Measurements from ENCODE around the gene NFIC. TPM values are rescaled to one million over a fixed set of nuclear protein-coding genes. Genes with fewer than 3 reads are reported as not detected.

Gene NFIC
- total RNA-seq, 1 experiment from 2014 or later, result 0.82 TPM

GRCh38 chr19:3463714-3464586, 97.6 kb downstream of the NFIC start:
- no peak overlapping the region for H3K4me3 ChIP-seq (ENCODE audit: low read length)
- no peaks in the 10 kb centered on the region for H3K4me1 ChIP-seq (ENCODE audit: low read length)
- H3K9me2 ChIP-seq (replicated peaks; ENCODE audit: insufficient read depth, low read length), result no peaks in the 10 kb centered on the region
- no peak overlapping the region for H2AFZ ChIP-seq (ENCODE audit: low read length)
- H3K27ac ChIP-seq (ENCODE audit: low read length), result no peak overlapping the region
- DNase-seq, result no peak
- H3K9me3 ChIP-seq (ENCODE audit: low read length), result 0 out of 2 replicates have a peak, but pooled peaks cover 2% of the 10 kb centered on the region
- H3K79me2 ChIP-seq (ENCODE audit: low read length), result no peaks in the 10 kb centered on the region
- H3K36me3 ChIP-seq (ENCODE audit: insufficient read depth, low read length), result no peaks in the 10 kb centered on the region
- no peaks in the 10 kb centered on the region for H3K27me3 ChIP-seq (ENCODE audit: low read length)
- H4K20me1 ChIP-seq (ENCODE audit: insufficient read depth, low read depth, low read length), result no peaks in the 10 kb centered on the region
- H3K9ac ChIP-seq (ENCODE audit: low read length), result no peak overlapping the region
- no peak overlapping the region for H3K4me2 ChIP-seq (ENCODE audit: low read depth, low read length, poor library complexity, severe bottlenecking)

- Histone ChIP-seq H2AFZ (ENCODE audit: low read length) (no peak overlapping the region), H3K36me3 (ENCODE audit: insufficient read depth, low read length) (no peaks in the 10 kb centered on the region), H4K20me1 (ENCODE audit: insufficient read depth, low read depth, low read length) (no peaks in the 10 kb centered on the region), H3K4me2 (ENCODE audit: low read depth, low read length, poor library complexity, severe bottlenecking) (no peak overlapping the region), H3K27me3 (ENCODE audit: low read length) (no peaks in the 10 kb centered on the region), H3K4me1 (ENCODE audit: low read length) (peaks cover 5% of the 10 kb centered on the region), H3K9ac (ENCODE audit: low read length) (no peak overlapping the region), H3K9me3 (ENCODE audit: low read length) (0 out of 2 replicates have a peak, but pooled peaks cover 2% of the 10 kb centered on the region), H3K9me2 (replicated peaks; ENCODE audit: insufficient read depth, low read length) (no peaks in the 10 kb centered on the region), H3K79me2 (ENCODE audit: low read length) (no peaks in the 10 kb centered on the region), H3K4me3 (ENCODE audit: low read length) (no peak overlapping the region), H3K27ac (ENCODE audit: low read length) (no peak overlapping the region)
- no peak for DNase-seq
Measured at GRCh38 chr19:3464587-3465235, 98.3 kb downstream of the NFIC start.

GRCh38 chr19:3465552-3465951, 99.2 kb downstream of the NFIC start:
- DNase-seq, result no peak
- no peak overlapping the region for H3K27ac ChIP-seq (ENCODE audit: low read length)

GRCh38 chr19:3466635-3467034, 100.3 kb downstream of the NFIC start:
- Histone ChIP-seq H3K4me1 (ENCODE audit: low read length) (peaks cover 19% of the 10 kb centered on the region), H3K4me3 (ENCODE audit: low read length) (no peak overlapping the region), H3K4me2 (ENCODE audit: low read depth, low read length, poor library complexity, severe bottlenecking) (no peak overlapping the region), H2AFZ (ENCODE audit: low read length) (no peak overlapping the region), H3K79me2 (ENCODE audit: low read length) (no peaks in the 10 kb centered on the region), H3K27ac (ENCODE audit: low read length) (no peak overlapping the region), H3K27me3 (ENCODE audit: low read length) (no peaks in the 10 kb centered on the region), H3K36me3 (ENCODE audit: insufficient read depth, low read length) (no peaks in the 10 kb centered on the region), H3K9ac (ENCODE audit: low read length) (no peak overlapping the region), H4K20me1 (ENCODE audit: insufficient read depth, low read depth, low read length) (no peaks in the 10 kb centered on the region), H3K9me2 (replicated peaks; ENCODE audit: insufficient read depth, low read length) (no peaks in the 10 kb centered on the region), H3K9me3 (ENCODE audit: low read length) (0 out of 2 replicates have a peak, but pooled peaks cover 2% of the 10 kb centered on the region)
- no peak for DNase-seq

More at GRCh38 chr19:3465552-3465951, 99.2 kb downstream of the NFIC start:
- no peaks in the 10 kb centered on the region for H4K20me1 ChIP-seq (ENCODE audit: insufficient read depth, low read depth, low read length)
- no peaks in the 10 kb centered on the region for H3K36me3 ChIP-seq (ENCODE audit: insufficient read depth, low read length)
- no peaks in the 10 kb centered on the region for H3K79me2 ChIP-seq (ENCODE audit: low read length)
- H3K27me3 ChIP-seq (ENCODE audit: low read length), result no peaks in the 10 kb centered on the region
- no peak overlapping the region for H3K4me3 ChIP-seq (ENCODE audit: low read length)
- H2AFZ ChIP-seq (ENCODE audit: low read length), result no peak overlapping the region
- no peaks in the 10 kb centered on the region for H3K9me2 ChIP-seq (replicated peaks; ENCODE audit: insufficient read depth, low read length)
- H3K9ac ChIP-seq (ENCODE audit: low read length), result no peak overlapping the region
- no peak overlapping the region for H3K4me2 ChIP-seq (ENCODE audit: low read depth, low read length, poor library complexity, severe bottlenecking)
- 0 out of 2 replicates have a peak, but pooled peaks cover 2% of the 10 kb centered on the region for H3K9me3 ChIP-seq (ENCODE audit: low read length)
- peaks cover 14% of the 10 kb centered on the region for H3K4me1 ChIP-seq (ENCODE audit: low read length)

- Histone ChIP-seq H3K9me2 (replicated peaks; ENCODE audit: insufficient read depth, low read length) (no peaks in the 10 kb centered on the region), H2AFZ (ENCODE audit: low read length) (no peak overlapping the region), H3K4me3 (ENCODE audit: low read length) (no peak overlapping the region), H3K4me1 (ENCODE audit: low read length) (peaks cover 19% of the 10 kb centered on the region), H3K27ac (ENCODE audit: low read length) (no peak overlapping the region), H3K79me2 (ENCODE audit: low read length) (no peaks in the 10 kb centered on the region), H3K4me2 (ENCODE audit: low read depth, low read length, poor library complexity, severe bottlenecking) (no peak overlapping the region), H3K9me3 (ENCODE audit: low read length) (0 out of 2 replicates have a peak, but pooled peaks cover 2% of the 10 kb centered on the region), H3K27me3 (ENCODE audit: low read length) (no peaks in the 10 kb centered on the region), H3K36me3 (ENCODE audit: insufficient read depth, low read length) (no peaks in the 10 kb centered on the region), H4K20me1 (ENCODE audit: insufficient read depth, low read depth, low read length) (no peaks in the 10 kb centered on the region), H3K9ac (ENCODE audit: low read length) (no peak overlapping the region)
- DNase-seq, result no peak
Measured at GRCh38 chr19:3467437-3468198, 101.2 kb downstream of the NFIC start.

- Histone ChIP-seq H3K27ac (ENCODE audit: low read length) (no peak overlapping the region), H4K20me1 (ENCODE audit: insufficient read depth, low read depth, low read length) (no peaks in the 10 kb centered on the region), H2AFZ (ENCODE audit: low read length) (no peak overlapping the region), H3K9me2 (replicated peaks; ENCODE audit: insufficient read depth, low read length) (no peaks in the 10 kb centered on the region), H3K36me3 (ENCODE audit: insufficient read depth, low read length) (no peaks in the 10 kb centered on the region), H3K27me3 (ENCODE audit: low read length) (no peaks in the 10 kb centered on the region), H3K4me1 (ENCODE audit: low read length) (peaks cover 19% of the 10 kb centered on the region), H3K79me2 (ENCODE audit: low read length) (no peaks in the 10 kb centered on the region), H3K9me3 (ENCODE audit: low read length) (0 out of 2 replicates have a peak, but pooled peaks cover 2% of the 10 kb centered on the region), H3K4me2 (ENCODE audit: low read depth, low read length, poor library complexity, severe bottlenecking) (no peak overlapping the region), H3K9ac (ENCODE audit: low read length) (no peak overlapping the region), H3K4me3 (ENCODE audit: low read length) (no peak overlapping the region)
- DNase-seq, result no peak
Measured at GRCh38 chr19:3468211-3468610, 101.8 kb downstream of the NFIC start.

GRCh38 chr19:3469638-3470499, 103.5 kb downstream of the NFIC start:
- Histone ChIP-seq H3K9me2 (replicated peaks; ENCODE audit: insufficient read depth, low read length) (no peaks in the 10 kb centered on the region), H3K4me1 (ENCODE audit: low read length) (peaks cover 19% of the 10 kb centered on the region), H4K20me1 (ENCODE audit: insufficient read depth, low read depth, low read length) (no peaks in the 10 kb centered on the region), H3K4me2 (ENCODE audit: low read depth, low read length, poor library complexity, severe bottlenecking) (no peak overlapping the region), H3K9ac (ENCODE audit: low read length) (no peak overlapping the region), H3K4me3 (ENCODE audit: low read length) (no peak overlapping the region), H2AFZ (ENCODE audit: low read length) (no peak overlapping the region), H3K27ac (ENCODE audit: low read length) (no peak overlapping the region), H3K36me3 (ENCODE audit: insufficient read depth, low read length) (no peaks in the 10 kb centered on the region), H3K79me2 (ENCODE audit: low read length) (no peaks in the 10 kb centered on the region), H3K27me3 (ENCODE audit: low read length) (no peaks in the 10 kb centered on the region), H3K9me3 (ENCODE audit: low read length) (0 out of 2 replicates have a peak, but pooled peaks cover 2% of the 10 kb centered on the region)
- no peak for DNase-seq
